GM10266 (cell line): ENCODE data around the gene BLOC1S4.

Experiments
- DNase-seq: peaks from one replicate; pipeline ENCODE4 v3.0.0; 2012; ENCODE audit errors: extremely low spot score
- CTCF ChIP-seq: IDR thresholded peaks from 2 replicates; pipeline ENCODE4 v1.5.1; 2012; ENCODE audit warnings: mild to moderate bottlenecking, low read depth; ENCODE audit not compliant: control insufficient read depth, insufficient read depth; ENCODE audit errors: missing control alignments

Gene BLOC1S4

GRCh38 chr4:6727943-6728250 is 11.9 kb downstream of the BLOC1S4 start:
- TF ChIP-seq CTCF = no peak

GRCh38 chr4:6728320-6729029 is 12.5 kb downstream of the BLOC1S4 start:
- TF ChIP-seq CTCF = no peak
- no peak for DNase-seq

More at GRCh38 chr4:6727943-6728250, 11.9 kb downstream of the BLOC1S4 start:
- DNase-seq = no peak

GRCh38 chr4:6730603-6731317 is 14.8 kb downstream of the BLOC1S4 start:
- no peak for DNase-seq
- TF ChIP-seq CTCF = no peak

GRCh38 chr4:6731318-6731675 is 15.3 kb downstream of the BLOC1S4 start:
- TF ChIP-seq CTCF = no peak
- DNase-seq = no peak

- no peak for DNase-seq
- TF ChIP-seq CTCF = no peak
Measured at GRCh38 chr4:6731780-6732179, 15.8 kb downstream of the BLOC1S4 start.

- TF ChIP-seq CTCF = no peak
- DNase-seq = no peak
Measured at GRCh38 chr4:6732441-6733357, 16.7 kb downstream of the BLOC1S4 start.
